Smooth muscle cell (in vitro differentiated cells): ENCODE results near the gene AMZ1. TPM values are rescaled to one million over a fixed set of nuclear protein-coding genes. Genes with fewer than 3 reads are reported as not detected.
"Not testable (repeated sequence)": the region's sequence is repeated elsewhere in the genome, so short reads cannot be mapped to it uniquely, and the experiment has no call there.

Experiments used
- DNase-seq: peaks from one replicate; lab custom pipeline; 2025; ENCODE audit not compliant: unreplicated experiment; lab: John Stamatoyannopoulos, UW
- H2AFZ ChIP-seq: fragments of 200-600 bp; sonication (generic); 2 replicates; pipeline ENCODE4 v1.6.0; 2016; ENCODE audit warnings: antibody characterized with exemption, low read depth, mild to moderate bottlenecking
- H3F3A ChIP-seq: fragments of 200-600 bp; sonication (generic); 2 replicates; pipeline ENCODE4 v1.6.0; 2017; ENCODE audit warnings: antibody characterized with exemption, low read depth
- H3K27ac ChIP-seq: fragments of 200-600 bp; sonication (generic); 2 replicates; pipeline ENCODE4 v1.5.1; 2016; ENCODE audit warnings: low read depth, mild to moderate bottlenecking
- H3K27me3 ChIP-seq: fragments of 200-600 bp; sonication (generic); 2 replicates; pipeline ENCODE4 v1.6.1; 2016; ENCODE audit warnings: low read depth, mild to moderate bottlenecking
- H3K36me3 ChIP-seq: fragments of 200-600 bp; sonication (generic); 2 replicates; pipeline ENCODE4 v1.5.1; 2016; ENCODE audit warnings: low read depth
- H3K4me1 ChIP-seq: fragments of 200-600 bp; sonication (generic); 2 replicates; pipeline ENCODE4 v1.5.1; 2016; ENCODE audit warnings: low read depth
- H3K4me2 ChIP-seq: fragments of 200-600 bp; sonication (generic); 2 replicates; pipeline ENCODE4 v1.6.0; 2016; ENCODE audit warnings: mild to moderate bottlenecking
- H3K4me3 ChIP-seq: fragments of 200-600 bp; sonication (generic); 2 replicates; pipeline ENCODE4 v1.5.1; 2016; ENCODE audit warnings: mild to moderate bottlenecking
- H3K79me2 ChIP-seq: fragments of 200-600 bp; sonication (generic); 2 replicates; pipeline ENCODE4 v1.6.0; 2016; ENCODE audit warnings: low read depth, mild to moderate bottlenecking
- H3K9ac ChIP-seq: fragments of 200-600 bp; sonication (generic); 2 replicates; pipeline ENCODE4 v1.6.0; 2016; ENCODE audit warnings: low read depth
- H3K9me3 ChIP-seq: fragments of 200-600 bp; sonication (generic); replicated peaks from 2 replicates; pipeline ENCODE4 v1.5.1; 2016; ENCODE audit warnings: low read depth
- H4K20me1 ChIP-seq: fragments of 200-600 bp; sonication (generic); 2 replicates; pipeline ENCODE4 v1.6.0; 2016; ENCODE audit warnings: low read depth
- CTCF ChIP-seq: fragments of 200-600 bp; sonication (generic); IDR thresholded peaks from 2 replicates; pipeline ENCODE4 v1.5.1; 2017; ENCODE audit warnings: borderline replicate concordance, mild to moderate bottlenecking, antibody characterized with exemption; ENCODE audit not compliant: insufficient read depth, poor library complexity, severe bottlenecking
- WGBS: methylation state at CpG from one replicate; pipeline ENCODE4 v1.1.7; 2016; ENCODE audit warnings: low lambda C conversion rate; 5-methylcytosine and 5-hydroxymethylcytosine counted together
- polyA plus RNA-seq: library from polyadenylated mRNA; unstranded; fragments of >200 nt; fragmentation: Nextera tagmentation; extraction: Ambion mirVana; gene quantifications from 2 replicates; pipeline ENCODE4 v1.2.1, GENCODE V29; 2016
- total RNA-seq: library from RNA; depleted of rRNA; stranded (reverse); fragments of >200 nt; gene quantifications from 2 replicates; pipeline ENCODE4 v1.2.3, GENCODE V29; 2014

AMZ1 gene
- total and polyA plus RNA-seq, 2 experiments from 2014 or later: 0.63 to 1.1 TPM

- WGBS: 96% methylated on average over 23 of the region's 23 CpGs
- no peaks in the 10 kb centered on the region for H4K20me1 ChIP-seq
- no peaks in the 10 kb centered on the region for H3K27me3 ChIP-seq
- no peaks in the 10 kb centered on the region for H3K9me3 ChIP-seq
- no peak overlapping the region for H3K27ac ChIP-seq
- no peak for TF ChIP-seq CTCF
- no peak overlapping the region for H2AFZ ChIP-seq
- H3K4me2 ChIP-seq: no peak overlapping the region
- H3K4me1 ChIP-seq: no peaks in the 10 kb centered on the region
- H3K9ac ChIP-seq: no peak overlapping the region
- H3K4me3 ChIP-seq: no peak overlapping the region
- peaks cover 3% of the 10 kb centered on the region for H3K79me2 ChIP-seq
- no peak for DNase-seq
- H3F3A ChIP-seq: no peaks in the 10 kb centered on the region
- no peaks in the 10 kb centered on the region for H3K36me3 ChIP-seq
Observed at GRCh38 chr7:2723138-2723850, 35.3 kb downstream of the AMZ1 start.

- H4K20me1 ChIP-seq, H3K4me2 ChIP-seq, H3K4me3 ChIP-seq, H3F3A ChIP-seq, H3K4me1 ChIP-seq, H3K27ac ChIP-seq, H3K27me3 ChIP-seq, H3K36me3 ChIP-seq, H2AFZ ChIP-seq, DNase-seq, H3K79me2 ChIP-seq, H3K9ac ChIP-seq, H3K9me3 ChIP-seq: not testable (repeated sequence)
- 96% methylated on average over 15 of the region's 15 CpGs for WGBS
Observed at GRCh38 chr7:2724036-2724435, 36.0 kb downstream of the AMZ1 start.

GRCh38 chr7:2724453-2725177 lies 36.6 kb downstream of the AMZ1 start:
- no peak for DNase-seq
- Histone ChIP-seq H4K20me1 (peaks cover 5% of the 10 kb centered on the region), H2AFZ (no peak overlapping the region), H3K4me3 (no peak overlapping the region), H3K4me2 (no peak overlapping the region), H3K4me1 (no peaks in the 10 kb centered on the region), H3K36me3 (no peaks in the 10 kb centered on the region), H3K9ac (no peak overlapping the region), H3K27me3 (no peaks in the 10 kb centered on the region), H3K9me3 (no peaks in the 10 kb centered on the region), H3F3A (no peaks in the 10 kb centered on the region), H3K79me2 (peaks cover 3% of the 10 kb centered on the region), H3K27ac (no peak overlapping the region)
- 97% methylated on average over 31 of the region's 31 CpGs for WGBS
- TF ChIP-seq CTCF: no peak

- no peak for DNase-seq
- H3K27me3 ChIP-seq: no peaks in the 10 kb centered on the region
- no peak overlapping the region for H3K9ac ChIP-seq
- H3K27ac ChIP-seq: no peak overlapping the region
- no peak overlapping the region for H3K4me3 ChIP-seq
- 96% methylated on average over 34 of the region's 34 CpGs for WGBS
- H3K79me2 ChIP-seq: peaks cover 5% of the 10 kb centered on the region
- no peak for TF ChIP-seq CTCF
- H3K36me3 ChIP-seq: no peaks in the 10 kb centered on the region
- no peaks in the 10 kb centered on the region for H3K9me3 ChIP-seq
- H3K4me1 ChIP-seq: no peaks in the 10 kb centered on the region
- H3F3A ChIP-seq: no peaks in the 10 kb centered on the region
- no peak overlapping the region for H3K4me2 ChIP-seq
- H4K20me1 ChIP-seq: peaks cover 7% of the 10 kb centered on the region
- no peak overlapping the region for H2AFZ ChIP-seq
Observed at GRCh38 chr7:2725178-2726105, 37.4 kb downstream of the AMZ1 start.
